ENCODE results near the gene ARHGEF3. TPM values are rescaled to one million over a fixed set of nuclear protein-coding genes. Genes with fewer than 3 reads are reported as not detected.

The ARHGEF3 gene
- total RNA-seq, 1 experiment from 2014 or later, result 4.4 TPM

DNA sequence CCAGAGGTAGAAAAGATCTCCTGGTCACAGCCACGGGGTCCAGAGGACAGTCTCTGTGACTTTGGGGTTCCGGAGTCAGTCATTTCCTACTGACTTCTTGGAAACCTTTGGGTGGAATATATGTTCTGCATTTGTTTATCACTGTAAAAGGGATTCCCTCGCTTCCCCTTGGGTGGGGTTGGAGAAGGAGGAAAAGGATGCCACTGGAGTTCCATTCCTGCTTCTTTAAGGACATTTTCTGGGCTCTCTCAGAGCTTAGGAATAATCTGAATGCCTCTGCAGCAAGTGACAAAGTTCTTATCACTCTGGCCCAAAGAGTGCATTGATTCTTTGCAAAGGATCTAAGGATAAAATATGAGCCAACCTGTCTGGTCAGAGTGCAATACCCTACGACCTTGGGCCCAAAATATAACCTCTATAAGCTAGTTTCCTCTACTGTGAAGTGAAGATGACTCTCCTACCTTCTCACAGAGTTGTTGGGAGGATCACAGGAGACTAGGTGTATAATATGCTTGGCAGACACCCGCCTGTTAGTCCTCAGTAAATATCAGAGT lies 17.2 kb downstream of the ARHGEF3 start:
- H3K4me3 Mint-ChIP-seq, result no peak overlapping the region
- peaks cover 21 to 26% of the 10 kb centered on the region in 2 experiments for H3K4me1 Mint-ChIP-seq
- H3K27ac Mint-ChIP-seq, result peak overlapping the region in 1 of 3 experiments; percentile 51; a peak in 1 of 7 replicates

More for the DNA sequence above, 17.2 kb downstream of the ARHGEF3 start:
- Histone ChIP-seq H3K4me1 (ENCODE audit: insufficient read depth, low read length) (no peaks in the 10 kb centered on the region), H2BK15ac (ENCODE audit: low read depth, low read length) (no peak overlapping the region), H4K20me1 (ENCODE audit: control insufficient read depth, insufficient read depth, insufficient read length) (no peaks in the 10 kb centered on the region), H3K18ac (ENCODE audit: insufficient read length, low read depth, low read length) (no peak overlapping the region), H3T11ph (ENCODE audit: low read length) (no peak overlapping the region), H3K4ac (ENCODE audit: low read depth, low read length) (no peak overlapping the region), H3K23me2 (ENCODE audit: insufficient read length, low read depth, low read length, poor library complexity, severe bottlenecking) (no peaks in the 10 kb centered on the region), H3K9ac (ENCODE audit: extremely low read depth, insufficient read length, low read length) (no peak overlapping the region), H2BK20ac (ENCODE audit: low read depth, low read length, poor library complexity, severe bottlenecking) (no peak overlapping the region), H3K79me1 (ENCODE audit: insufficient read depth, low read depth, low read length, poor library complexity, severe bottlenecking) (no peaks in the 10 kb centered on the region), H2AK5ac (ENCODE audit: insufficient read length, low read length) (no peak overlapping the region), H3K56ac (ENCODE audit: insufficient read length, low read depth, low read length) (no peak overlapping the region), H3K4me2 (ENCODE audit: insufficient read depth, insufficient read length, low read length) (no peak overlapping the region), H2BK12ac (ENCODE audit: insufficient read length, low read depth, low read length) (no peak overlapping the region), H4K5ac (ENCODE audit: insufficient read length, low read depth, low read length) (no peak overlapping the region), H4K91ac (ENCODE audit: insufficient read length, low read depth, low read length) (no peak overlapping the region), H3K9me3 (ENCODE audit: control insufficient read depth, low read depth, low read length) (no peaks in the 10 kb centered on the region), H2AFZ (ENCODE audit: low read length) (no peak overlapping the region), H2BK120ac (ENCODE audit: low read depth, low read length, poor library complexity, severe bottlenecking) (no peak overlapping the region), H3K23ac (ENCODE audit: insufficient read length, low read depth, low read length) (no peak overlapping the region), H3K79me2 (ENCODE audit: insufficient read depth, low read length) (no peaks in the 10 kb centered on the region), H3K27me3 (ENCODE audit: insufficient read depth, low read length) (no peaks in the 10 kb centered on the region), H4K8ac (replicated peaks; ENCODE audit: insufficient read length, low read depth, low read length) (no peak overlapping the region), H2BK5ac (ENCODE audit: insufficient read length, low read length) (no peak overlapping the region), H3K27ac (ENCODE audit: insufficient read length, low read depth, low read length) (no peak overlapping the region), H3K14ac (ENCODE audit: insufficient read depth, low read length) (no peak overlapping the region)
- WGBS (ENCODE audit: extremely low coverage, insufficient read length, low lambda C conversion rate), result no CpG with 5 or more reads among the region's 5 CpGs
- Mint-ChIP-seq H3K27me3 (ENCODE audit: low read depth) (no peaks in the 10 kb centered on the region), H3K36me3 (ENCODE audit: insufficient read depth in 1 of 3, low read depth in 3 of 3) (no peaks in the 10 kb centered on the region), H3K9me3 (no peaks in the 10 kb centered on the region)
- TF ChIP-seq, protein P1, sequence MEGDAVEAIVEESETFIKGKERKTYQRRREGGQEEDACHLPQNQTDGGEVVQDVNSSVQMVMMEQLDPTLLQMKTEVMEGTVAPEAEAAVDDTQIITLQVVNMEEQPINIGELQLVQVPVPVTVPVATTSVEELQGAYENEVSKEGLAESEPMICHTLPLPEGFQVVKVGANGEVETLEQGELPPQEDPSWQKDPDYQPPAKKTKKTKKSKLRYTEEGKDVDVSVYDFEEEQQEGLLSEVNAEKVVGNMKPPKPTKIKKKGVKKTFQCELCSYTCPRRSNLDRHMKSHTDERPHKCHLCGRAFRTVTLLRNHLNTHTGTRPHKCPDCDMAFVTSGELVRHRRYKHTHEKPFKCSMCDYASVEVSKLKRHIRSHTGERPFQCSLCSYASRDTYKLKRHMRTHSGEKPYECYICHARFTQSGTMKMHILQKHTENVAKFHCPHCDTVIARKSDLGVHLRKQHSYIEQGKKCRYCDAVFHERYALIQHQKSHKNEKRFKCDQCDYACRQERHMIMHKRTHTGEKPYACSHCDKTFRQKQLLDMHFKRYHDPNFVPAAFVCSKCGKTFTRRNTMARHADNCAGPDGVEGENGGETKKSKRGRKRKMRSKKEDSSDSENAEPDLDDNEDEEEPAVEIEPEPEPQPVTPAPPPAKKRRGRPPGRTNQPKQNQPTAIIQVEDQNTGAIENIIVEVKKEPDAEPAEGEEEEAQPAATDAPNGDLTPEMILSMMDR (conservative IDR thresholded peaks at IDR 0.05), result no peak
- no peak for DNase-seq
